HT-29 (cell line): ENCODE data around the gene CAMTA1. TPM values are rescaled to one million over a fixed set of nuclear protein-coding genes. Genes with fewer than 3 reads are reported as not detected.

Experiments used
- DNase-seq: peaks from one replicate; pipeline ENCODE4 v3.0.0-alpha.2; 2015; ENCODE audit warnings: low spot score
- total RNA-seq: library from RNA; depleted of rRNA; stranded (reverse); fragments of >200 nt; shearing (Covaris generic); gene quantifications from 2 replicates; pipeline ENCODE4 v1.2.3, GENCODE V29; 2014

Gene CAMTA1
- total RNA-seq, 1 experiment from 2014 or later = 62.2 TPM

- DNase-seq = no peak
These were observed 644.9 kb downstream of the CAMTA1 start for GRCh38 chr1:7430047-7430608.

- no peak for DNase-seq
These were observed 645.4 kb downstream of the CAMTA1 start for GRCh38 chr1:7430691-7431090.

- no peak for DNase-seq
These were observed 647.0 kb downstream of the CAMTA1 start for GRCh38 chr1:7432102-7432899.

GRCh38 chr1:7432900-7433380 lies 647.7 kb downstream of the CAMTA1 start:
- DNase-seq = no peak

- DNase-seq = no peak
These were observed 649.3 kb downstream of the CAMTA1 start for GRCh38 chr1:7434566-7434965.

- DNase-seq = no peak
These were observed 650.2 kb downstream of the CAMTA1 start for GRCh38 chr1:7435276-7436055.

GRCh38 chr1:7436056-7437005 lies 651.1 kb downstream of the CAMTA1 start:
- no peak for DNase-seq

- no peak for DNase-seq
These were observed 651.8 kb downstream of the CAMTA1 start for GRCh38 chr1:7437036-7437435.

GRCh38 chr1:7437608-7438395 lies 652.5 kb downstream of the CAMTA1 start:
- no peak for DNase-seq

- no peak for DNase-seq
These were observed 653.1 kb downstream of the CAMTA1 start for GRCh38 chr1:7438396-7438785.

GRCh38 chr1:7438921-7439655 lies 653.8 kb downstream of the CAMTA1 start:
- no peak for DNase-seq

- DNase-seq = no peak
These were observed 654.9 kb downstream of the CAMTA1 start for GRCh38 chr1:7440154-7440553.

- no peak for DNase-seq
These were observed 656.0 kb downstream of the CAMTA1 start for GRCh38 chr1:7441143-7441841.

- DNase-seq = no peak
These were observed 656.8 kb downstream of the CAMTA1 start for GRCh38 chr1:7442036-7442435.

- DNase-seq = no peak
These were observed 657.7 kb downstream of the CAMTA1 start for GRCh38 chr1:7442918-7443317.

GRCh38 chr1:7444363-7444762 lies 659.1 kb downstream of the CAMTA1 start:
- DNase-seq = no peak

GRCh38 chr1:7447093-7447492 lies 661.8 kb downstream of the CAMTA1 start:
- DNase-seq = no peak

GRCh38 chr1:7447736-7448135 lies 662.5 kb downstream of the CAMTA1 start:
- no peak for DNase-seq

- DNase-seq = no peak
These were observed 663.7 kb downstream of the CAMTA1 start for GRCh38 chr1:7448986-7449385.
